H1 (cell line): ENCODE data around the gene KHSRP.
A peak's percentile ranks its signal among the peaks of the same experiment; 100 is the strongest.

Source experiments
- EGR1 ChIP-seq: IDR thresholded peaks from 2 replicates; pipeline ENCODE4 v1.6.1; 2011; ENCODE audit warnings: low read depth, low read length, borderline replicate concordance
- EP300 ChIP-seq, 2 experiments: IDR thresholded peaks; 1 replicate in 1 of 2; 2 replicates in 1 of 2; pipeline ENCODE4 v1.6.1; 2011 to 2012; ENCODE audit warnings: low read depth in 2 of 2, low read length in 2 of 2, mild to moderate bottlenecking in 2 of 2, borderline replicate concordance in 1 of 2, inconsistent platforms in 1 of 2, moderate library complexity in 1 of 2
- GABPA ChIP-seq: IDR thresholded peaks from 2 replicates; pipeline ENCODE4 v1.6.1; 2011; ENCODE audit warnings: mild to moderate bottlenecking, low read length, moderate library complexity, borderline replicate concordance; ENCODE audit not compliant: insufficient read depth
- GTF2F1 ChIP-seq: IDR thresholded peaks from 2 replicates; pipeline ENCODE4 v1.6.1; 2012; ENCODE audit warnings: low read depth, low read length, improper control_type of control experiment, borderline replicate concordance
- HDAC6 ChIP-seq: IDR thresholded peaks from one replicate; pipeline ENCODE4 v1.7.1; 2012; ENCODE audit warnings: low read depth, mild to moderate bottlenecking, inconsistent platforms, low read length, moderate library complexity
- JUN ChIP-seq: IDR thresholded peaks from 2 replicates; pipeline ENCODE4 v1.6.1; 2011; ENCODE audit warnings: low read depth, mild to moderate bottlenecking, improper control_type of control experiment, low read length
- JUND ChIP-seq: IDR thresholded peaks from 2 replicates; pipeline ENCODE4 v1.6.1; 2011; ENCODE audit warnings: mild to moderate bottlenecking, improper control_type of control experiment, low read length
- KDM1A ChIP-seq: fragments of 200-600, 300-600 bp; sonication (generic); IDR thresholded peaks from 2 replicates; pipeline ENCODE4 v1.7.1; 2016; ENCODE audit warnings: mild to moderate bottlenecking, low read length, borderline replicate concordance
- POLR2A ChIP-seq, 2 experiments: IDR thresholded peaks; 1 replicate in 1 of 2; 2 replicates in 1 of 2; pipeline ENCODE4 v1.6.1; 2011; ENCODE audit warnings: low read depth in 2 of 2, low read length in 2 of 2, mild to moderate bottlenecking in 2 of 2; ENCODE audit errors: control extremely low read depth in 1 of 2
- RFX5 ChIP-seq: IDR thresholded peaks from 2 replicates; pipeline ENCODE4 v1.6.1; 2011; ENCODE audit warnings: low read depth, low read length, improper control_type of control experiment, borderline replicate concordance
- SIX5 ChIP-seq: IDR thresholded peaks from 2 replicates; pipeline ENCODE4 v1.6.1; 2011; ENCODE audit warnings: mild to moderate bottlenecking, low read depth, low read length
- SP1 ChIP-seq: IDR thresholded peaks from 2 replicates; pipeline ENCODE4 v1.6.1; 2011; ENCODE audit warnings: low read depth, low read length
- TCF12 ChIP-seq: IDR thresholded peaks from 2 replicates; pipeline ENCODE4 v1.6.1; 2011; ENCODE audit warnings: low read depth, mild to moderate bottlenecking, low read length
- TF ChIP-seq, protein P1 (sequence below), 3 experiments: IDR thresholded peaks; 1 replicate in 2 of 3; 2 replicates in 1 of 3; pipeline versions ENCODE4 v1.5.1 to v1.6.1; 2011; ENCODE audit warnings: low read length in 3 of 3, mild to moderate bottlenecking in 3 of 3, inconsistent platforms in 2 of 3, low read depth in 1 of 3, moderate library complexity in 1 of 3; ENCODE audit not compliant: insufficient read depth in 1 of 3; ENCODE audit errors: control extremely low read depth in 1 of 3

- peak in 1 of 2 experiments; percentile 63; a peak in 2 of 3 replicates for TF ChIP-seq POLR2A (IDR thresholded peaks at IDR 0.05; ENCODE audit: control extremely low read depth in 1 of 2, low read depth in 2 of 2, low read length in 2 of 2)
- TF ChIP-seq EGR1: no peak
- TF ChIP-seq, protein P1, sequence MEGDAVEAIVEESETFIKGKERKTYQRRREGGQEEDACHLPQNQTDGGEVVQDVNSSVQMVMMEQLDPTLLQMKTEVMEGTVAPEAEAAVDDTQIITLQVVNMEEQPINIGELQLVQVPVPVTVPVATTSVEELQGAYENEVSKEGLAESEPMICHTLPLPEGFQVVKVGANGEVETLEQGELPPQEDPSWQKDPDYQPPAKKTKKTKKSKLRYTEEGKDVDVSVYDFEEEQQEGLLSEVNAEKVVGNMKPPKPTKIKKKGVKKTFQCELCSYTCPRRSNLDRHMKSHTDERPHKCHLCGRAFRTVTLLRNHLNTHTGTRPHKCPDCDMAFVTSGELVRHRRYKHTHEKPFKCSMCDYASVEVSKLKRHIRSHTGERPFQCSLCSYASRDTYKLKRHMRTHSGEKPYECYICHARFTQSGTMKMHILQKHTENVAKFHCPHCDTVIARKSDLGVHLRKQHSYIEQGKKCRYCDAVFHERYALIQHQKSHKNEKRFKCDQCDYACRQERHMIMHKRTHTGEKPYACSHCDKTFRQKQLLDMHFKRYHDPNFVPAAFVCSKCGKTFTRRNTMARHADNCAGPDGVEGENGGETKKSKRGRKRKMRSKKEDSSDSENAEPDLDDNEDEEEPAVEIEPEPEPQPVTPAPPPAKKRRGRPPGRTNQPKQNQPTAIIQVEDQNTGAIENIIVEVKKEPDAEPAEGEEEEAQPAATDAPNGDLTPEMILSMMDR (IDR thresholded peaks at IDR 0.05; ENCODE audit: control extremely low read depth in 1 of 3, insufficient read depth in 1 of 3, low read depth in 1 of 3, low read length in 3 of 3): no peak
- no peak for TF ChIP-seq JUND
- no peak for TF ChIP-seq JUN
- peak; percentile 53; the same call in 1 of the 2 replicates for TF ChIP-seq SP1
- peak; percentile 89; the same call in 1 of the 2 replicates for TF ChIP-seq GTF2F1
- 0 out of 2 replicates have a peak, but pooled peaks have one; percentile 25 for TF ChIP-seq TCF12
- 0 out of 2 replicates have a peak, but pooled peaks have one; percentile 3 for TF ChIP-seq SIX5
- TF ChIP-seq EP300 (IDR thresholded peaks at IDR 0.05; ENCODE audit: borderline replicate concordance in 1 of 2, low read depth in 2 of 2, low read length in 2 of 2): no peak; a peak in 1 of 3 replicates
- no peak for TF ChIP-seq HDAC6
- no peak for TF ChIP-seq KDM1A
- TF ChIP-seq RFX5: no peak
- no peak for TF ChIP-seq GABPA
These were observed 39.7 kb upstream of the KHSRP start, which contains the start of gene CRB3 for GRCh38 chr19:6464070-6464873.
